Mucosa of descending colon (tissue), 3 donors: ENCODE results near the gene IGLL5. TPM values are rescaled to one million over a fixed set of nuclear protein-coding genes. Genes with fewer than 3 reads are reported as not detected.
A peak's percentile ranks its signal among the peaks of the same experiment; 100 is the strongest.

Experiments used
- ATAC-seq: fragments of 200-7000 bp; cut with Tn5 transposase; one replicate; pipeline ENCODE4 v1.9.1; 2020; ENCODE audit warnings: mild to moderate bottlenecking, moderate library complexity
- DNase-seq, 3 donors: peaks; one replicate each; pipeline ENCODE4 v3.0.0-alpha.2; 2020
- H3K36me3 ChIP-seq: fragments of 200-600 bp; one replicate; pipeline ENCODE4 v1.8.0; 2021; ENCODE audit warnings: low read depth, mild to moderate bottlenecking
- H3K4me1 ChIP-seq: fragments of 200-600 bp; one replicate; pipeline ENCODE4 v1.8.0; 2021; ENCODE audit warnings: low read depth, mild to moderate bottlenecking
- H3K4me3 ChIP-seq: fragments of 200-600 bp; one replicate; pipeline ENCODE4 v1.8.0; 2021; ENCODE audit warnings: mild to moderate bottlenecking
- H3K9me3 ChIP-seq: fragments of 200-600 bp; one replicate; pipeline ENCODE4 v1.8.0; 2021; ENCODE audit warnings: mild to moderate bottlenecking
- intact Hi-C, 2 donors: fragments of 100-400 bp; cut with DNase I in 1 of 2; cut with micrococcal nuclease in 1 of 2; formaldehyde crosslinking; loops; one replicate each; pipeline versions ENCODE4 v1.11.0 to v1.11.1; 2022; cut with DNase I, micrococcal nuclease
- total RNA-seq, 3 donors: library from RNA; stranded (reverse); fragmentation: NEBNext Ultra II Directional in 2 of 3; extraction: Animal tissue kit (Norgen Biotek cat#: 25700) in 2 of 3; gene quantifications; one replicate each; pipeline versions ENCODE4 v1.2.1 to v1.2.4, GENCODE V29; 2021 to 2023
- TF ChIP-seq, protein P1 (sequence below): fragments of 200-600 bp; IDR thresholded peaks from one replicate; pipeline ENCODE4 v1.8.0; 2022; ENCODE audit warnings: antibody characterized with exemption, mild to moderate bottlenecking
- donor health status: DM: no; HTN: no; CAD: no; lungs with moderate emphysema.
- donor health status: DM: no; HTN: no; CAD: no.
- donor health status: DM: no; HTN: yes; CAD: no.

Gene IGLL5
- total RNA-seq, 3 donors from 2014 or later, result 14.1 to 32.8 (median 16.1) TPM

DNA sequence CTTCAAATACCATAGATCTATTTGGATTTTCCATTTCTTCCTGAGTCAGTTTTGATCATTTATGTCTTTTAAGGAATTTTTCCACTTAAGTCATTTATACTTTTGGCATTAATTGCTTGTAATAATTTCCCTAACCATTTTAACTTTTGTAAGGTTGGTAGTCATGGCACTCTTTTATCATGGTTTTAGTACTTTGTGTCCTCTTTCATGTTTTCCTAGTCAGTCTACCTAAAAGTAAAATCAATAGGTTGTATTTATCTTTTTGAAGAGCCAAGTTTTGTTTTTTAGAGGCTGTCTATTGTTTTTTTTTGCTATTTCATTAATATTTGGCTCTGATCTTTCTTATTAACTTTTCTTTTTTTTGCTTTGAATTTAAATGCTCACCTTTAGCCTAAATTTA is 45.5 kb upstream of the IGLL5 start:
- ATAC-seq (no peak), DNase-seq (no peak)
- intact Hi-C loops, result no loop called here
- TF ChIP-seq, protein P1, sequence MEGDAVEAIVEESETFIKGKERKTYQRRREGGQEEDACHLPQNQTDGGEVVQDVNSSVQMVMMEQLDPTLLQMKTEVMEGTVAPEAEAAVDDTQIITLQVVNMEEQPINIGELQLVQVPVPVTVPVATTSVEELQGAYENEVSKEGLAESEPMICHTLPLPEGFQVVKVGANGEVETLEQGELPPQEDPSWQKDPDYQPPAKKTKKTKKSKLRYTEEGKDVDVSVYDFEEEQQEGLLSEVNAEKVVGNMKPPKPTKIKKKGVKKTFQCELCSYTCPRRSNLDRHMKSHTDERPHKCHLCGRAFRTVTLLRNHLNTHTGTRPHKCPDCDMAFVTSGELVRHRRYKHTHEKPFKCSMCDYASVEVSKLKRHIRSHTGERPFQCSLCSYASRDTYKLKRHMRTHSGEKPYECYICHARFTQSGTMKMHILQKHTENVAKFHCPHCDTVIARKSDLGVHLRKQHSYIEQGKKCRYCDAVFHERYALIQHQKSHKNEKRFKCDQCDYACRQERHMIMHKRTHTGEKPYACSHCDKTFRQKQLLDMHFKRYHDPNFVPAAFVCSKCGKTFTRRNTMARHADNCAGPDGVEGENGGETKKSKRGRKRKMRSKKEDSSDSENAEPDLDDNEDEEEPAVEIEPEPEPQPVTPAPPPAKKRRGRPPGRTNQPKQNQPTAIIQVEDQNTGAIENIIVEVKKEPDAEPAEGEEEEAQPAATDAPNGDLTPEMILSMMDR, result no peak
- H3K4me3 ChIP-seq, result no peak overlapping the region
- H3K36me3 ChIP-seq, result no peaks in the 10 kb centered on the region
- H3K4me1 ChIP-seq, result no peaks in the 10 kb centered on the region
- no peaks in the 10 kb centered on the region for H3K9me3 ChIP-seq

DNA sequence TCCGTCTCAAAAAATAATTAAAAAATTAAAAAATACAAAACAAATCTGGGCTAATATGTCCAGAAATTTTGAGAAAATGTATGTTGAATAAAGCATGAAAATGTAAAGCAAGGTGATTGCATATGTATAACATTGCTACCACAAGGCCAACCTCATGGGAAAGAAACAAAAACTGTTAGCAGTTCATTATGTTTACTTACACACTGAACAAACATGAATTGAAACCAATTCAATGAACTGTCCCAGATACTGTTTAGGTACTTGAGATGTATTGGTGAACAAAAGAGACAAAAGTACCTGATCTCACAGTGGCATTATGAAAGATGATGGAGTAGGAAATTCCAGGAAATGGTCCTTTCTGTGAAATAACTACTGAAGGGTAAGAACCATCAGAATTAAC is 43.8 kb upstream of the IGLL5 start:
- intact Hi-C loops, result no loop called here
- DNase-seq (no peak), ATAC-seq (no peak)
- Histone ChIP-seq H3K4me3 (no peak overlapping the region), H3K36me3 (no peaks in the 10 kb centered on the region), H3K4me1 (no peaks in the 10 kb centered on the region), H3K9me3 (no peaks in the 10 kb centered on the region)
- TF ChIP-seq, protein P1, result no peak

DNA sequence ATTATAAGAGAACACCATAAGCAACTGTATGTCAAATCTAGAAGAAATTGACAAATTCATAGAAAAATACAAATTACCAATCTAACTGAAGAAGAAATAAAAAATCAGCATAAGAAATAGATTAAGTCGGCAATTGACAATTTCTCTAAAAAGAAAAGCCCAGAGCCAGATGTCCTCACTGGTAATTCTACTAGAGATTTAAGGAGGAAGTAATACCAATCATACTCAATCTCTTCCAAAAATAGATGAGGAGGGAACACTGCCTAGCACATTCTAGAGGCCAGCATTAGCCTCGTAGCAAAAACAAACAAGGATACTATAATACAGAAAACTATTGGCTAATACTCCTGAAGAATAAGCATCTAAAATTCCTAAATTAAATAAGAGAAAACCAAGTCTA is 40.4 kb upstream of the IGLL5 start:
- TF ChIP-seq, protein P1, result no peak
- Histone ChIP-seq H3K4me3 (no peak overlapping the region), H3K9me3 (no peaks in the 10 kb centered on the region), H3K36me3 (no peaks in the 10 kb centered on the region), H3K4me1 (no peaks in the 10 kb centered on the region)
- no peak for ATAC-seq
- DNase-seq, result no peak
- intact Hi-C loops, result loop anchor here in 1 of 2 donors (5.0 kb wide), 1 partner anchor 40 kb away; the partner anchor contains the start of gene IGLL5

DNA sequence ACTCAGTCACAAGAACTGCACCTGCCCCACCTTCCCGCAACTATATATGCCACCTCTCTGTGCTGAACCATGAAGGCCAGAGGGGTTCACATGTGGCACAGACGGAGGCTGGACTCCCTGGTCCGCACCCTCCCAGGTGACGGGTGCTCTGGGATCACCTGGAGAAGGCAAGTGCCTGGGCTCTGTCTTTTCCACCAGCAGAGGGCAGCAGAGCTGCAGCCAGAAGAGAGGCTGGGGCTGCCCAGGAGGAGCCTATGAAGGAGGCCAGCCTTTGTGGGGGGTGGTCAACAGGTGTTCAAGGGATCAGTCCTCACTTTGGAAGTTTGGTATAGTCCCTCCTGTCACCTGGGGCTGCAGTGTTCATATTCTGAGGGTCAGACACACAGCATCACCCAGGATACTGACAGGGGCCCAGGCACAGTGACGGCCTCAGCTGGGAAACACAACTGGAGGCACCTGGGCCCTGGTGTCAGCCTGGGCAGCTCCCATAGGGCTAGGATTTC is 39.2 kb upstream of the IGLL5 start:
- no peaks in the 10 kb centered on the region for H3K9me3 ChIP-seq

DNA sequence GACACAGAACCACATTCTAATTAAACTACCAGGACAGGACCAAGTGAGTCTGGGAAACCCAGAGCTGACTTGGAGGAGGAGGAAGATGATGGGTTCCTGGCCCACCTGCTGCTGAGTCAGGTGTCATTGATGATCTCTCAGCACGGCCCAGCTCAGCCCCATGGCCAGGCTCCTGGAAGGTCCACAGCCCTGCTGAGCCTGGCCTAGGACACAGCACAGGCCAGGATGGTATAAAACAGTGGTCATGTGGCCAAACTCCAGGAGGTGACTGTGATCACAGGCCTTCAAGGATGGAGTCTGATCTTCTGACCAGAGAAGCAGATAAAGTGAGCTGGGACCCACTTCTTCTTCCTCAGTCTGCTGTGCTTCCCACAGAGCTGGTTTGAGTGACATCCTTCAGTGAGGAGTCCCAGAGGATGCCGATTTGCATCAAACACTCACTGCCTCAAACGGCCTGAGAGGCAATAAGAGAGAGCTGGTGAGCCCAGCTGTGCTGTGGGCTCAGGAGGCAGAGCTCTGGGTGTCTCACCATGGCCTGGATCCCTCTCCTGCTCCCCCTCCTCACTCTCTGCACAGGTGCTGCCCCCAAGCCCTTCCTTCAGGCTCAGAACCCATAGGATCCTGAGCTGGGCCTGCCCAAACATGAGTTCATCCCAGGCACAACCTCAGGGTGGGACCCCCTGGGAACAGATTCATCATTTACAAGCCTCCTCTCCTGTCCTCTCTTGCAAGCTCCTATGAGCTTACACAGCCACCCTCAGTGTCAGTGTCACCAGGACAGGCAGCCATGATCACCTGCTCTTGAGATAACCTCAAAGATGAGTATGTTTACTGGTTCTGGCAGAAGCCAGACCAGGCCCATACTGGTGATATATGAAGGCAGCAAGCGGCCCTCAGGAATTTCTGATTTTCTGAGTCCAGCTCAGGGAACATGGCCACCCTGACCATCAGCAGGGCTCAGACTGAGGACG is 37.7 kb upstream of the IGLL5 start:
- H3K36me3 ChIP-seq, result no peaks in the 10 kb centered on the region
- ATAC-seq, result no peak
- TF ChIP-seq, protein P1, result no peak
- H3K4me3 ChIP-seq, result no peak overlapping the region
- H3K4me1 ChIP-seq, result no peaks in the 10 kb centered on the region
- DNase-seq, result no peak
- H3K9me3 ChIP-seq, result no peaks in the 10 kb centered on the region
- intact Hi-C loops, result loop anchor here in 1 of 2 donors (5.0 kb wide), 1 partner anchor 37 kb away; the partner anchor contains the start of gene IGLL5

More for the DNA sequence above, 39.2 kb upstream of the IGLL5 start:
- H3K4me3 ChIP-seq, result no peak overlapping the region
- no peaks in the 10 kb centered on the region for H3K4me1 ChIP-seq
- TF ChIP-seq, protein P1, result peak; percentile 90
- peak; percentile 94 for ATAC-seq
- peak; percentile 65 to 87 (median 81) for DNase-seq
- intact Hi-C loops, result loop anchor here in 1 of 2 donors (5.0 kb wide), 1 partner anchor 39 kb away; the partner anchor contains the start of gene IGLL5
- H3K36me3 ChIP-seq, result no peaks in the 10 kb centered on the region
